Left ventricle myocardium inferior (tissue), 1 donor: ENCODE measurements around the gene HNRNPH1. TPM values are rescaled to one million over a fixed set of nuclear protein-coding genes. Genes with fewer than 3 reads are reported as not detected.

Experiments used
- DNase-seq: peaks from one replicate; pipeline ENCODE4 v3.0.0-alpha.2; 2020
- H3K27ac ChIP-seq: fragments of 200-600 bp; replicated peaks from 2 replicates; pipeline ENCODE4 v1.8.0; 2021
- H3K27me3 ChIP-seq: fragments of 200-600 bp; 2 replicates; pipeline ENCODE4 v1.8.0; 2021; ENCODE audit warnings: low read depth
- H3K36me3 ChIP-seq: fragments of 200-600 bp; 2 replicates; pipeline ENCODE4 v1.8.0; 2021
- H3K4me1 ChIP-seq: fragments of 200-600 bp; 2 replicates; pipeline ENCODE4 v1.8.0; 2021
- H3K4me3 ChIP-seq: fragments of 200-600 bp; 2 replicates; pipeline ENCODE4 v1.8.0; 2021; ENCODE audit warnings: mild to moderate bottlenecking, moderate library complexity
- H3K9me3 ChIP-seq: fragments of 200-600 bp; replicated peaks from 2 replicates; pipeline ENCODE4 v1.8.0; 2021
- CTCF ChIP-seq: fragments of 200-600 bp; IDR thresholded peaks from 2 replicates; pipeline ENCODE4 v1.8.0; 2021; ENCODE audit warnings: antibody characterized with exemption, mild to moderate bottlenecking, borderline replicate concordance
- intact Hi-C: fragments of 100-400 bp; cut with micrococcal nuclease; formaldehyde crosslinking; loops from one replicate; pipeline ENCODE4 v1.11.0; 2022
- total RNA-seq: library from RNA; stranded (reverse); fragmentation: NEBNext Ultra II Directional; extraction: Animal tissue kit (Norgen Biotek cat#: 25700); gene quantifications from one replicate; pipeline ENCODE4 v1.2.1, GENCODE V29; 2021
- donor health status: DM: no; HTN: yes; CAD: no; lungs with severe emphysema.

HNRNPH1 gene
- total RNA-seq, 1 donor from 2014 or later, result 207 TPM

GRCh38 chr5:179605026-179605833 lies 18.2 kb downstream of the HNRNPH1 start:
- peaks cover 41% of the 10 kb centered on the region for H3K4me1 ChIP-seq
- H3K9me3 ChIP-seq, result no peaks in the 10 kb centered on the region
- H3K4me3 ChIP-seq, result no peak overlapping the region
- TF ChIP-seq CTCF, result no peak
- H3K27me3 ChIP-seq, result no peaks in the 10 kb centered on the region
- DNase-seq, result no peak
- intact Hi-C loops, result no loop called here
- H3K36me3 ChIP-seq, result peaks cover 79% of the 10 kb centered on the region
- no peak overlapping the region for H3K27ac ChIP-seq

GRCh38 chr5:179603308-179603707 lies 20.2 kb downstream of the HNRNPH1 start:
- Histone ChIP-seq H3K27me3 (no peaks in the 10 kb centered on the region), H3K9me3 (no peaks in the 10 kb centered on the region), H3K4me1 (peaks cover 28% of the 10 kb centered on the region), H3K27ac (no peak overlapping the region), H3K36me3 (peaks cover 79% of the 10 kb centered on the region), H3K4me3 (no peak overlapping the region)
- intact Hi-C loops, result no loop called here
- no peak for TF ChIP-seq CTCF
- DNase-seq, result no peak

GRCh38 chr5:179601871-179602625 lies 21.4 kb downstream of the HNRNPH1 start:
- H3K27me3 ChIP-seq, result no peaks in the 10 kb centered on the region
- no peak overlapping the region for H3K27ac ChIP-seq
- no peaks in the 10 kb centered on the region for H3K9me3 ChIP-seq
- peaks cover 15% of the 10 kb centered on the region for H3K4me1 ChIP-seq
- intact Hi-C loops, result no loop called here
- TF ChIP-seq CTCF, result no peak
- no peak for DNase-seq
- H3K4me3 ChIP-seq, result no peak overlapping the region
- peaks cover 84% of the 10 kb centered on the region for H3K36me3 ChIP-seq

- Histone ChIP-seq H3K9me3 (no peaks in the 10 kb centered on the region), H3K27ac (no peak overlapping the region), H3K4me3 (no peak overlapping the region), H3K36me3 (peaks cover 85% of the 10 kb centered on the region), H3K27me3 (no peaks in the 10 kb centered on the region), H3K4me1 (peaks cover 4% of the 10 kb centered on the region)
- intact Hi-C loops, result no loop called here
- DNase-seq, result no peak
- TF ChIP-seq CTCF, result no peak
Measured at GRCh38 chr5:179599973-179600372, 23.5 kb downstream of the HNRNPH1 start.

GRCh38 chr5:179599566-179599965 lies 23.9 kb downstream of the HNRNPH1 start:
- intact Hi-C loops, result no loop called here
- Histone ChIP-seq H3K9me3 (no peaks in the 10 kb centered on the region), H3K27ac (no peak overlapping the region), H3K4me1 (peaks cover 4% of the 10 kb centered on the region), H3K27me3 (no peaks in the 10 kb centered on the region), H3K4me3 (no peak overlapping the region), H3K36me3 (peaks cover 89% of the 10 kb centered on the region)
- TF ChIP-seq CTCF, result no peak
- no peak for DNase-seq
